GM10847 (cell line): ENCODE measurements around the gene DTD2.

Experiments used
- POLR2A ChIP-seq: IDR thresholded peaks from 2 replicates; pipeline ENCODE4 v1.6.1; 2011; ENCODE audit not compliant: insufficient read length; ENCODE audit errors: extremely low read depth

DTD2 gene

DNA sequence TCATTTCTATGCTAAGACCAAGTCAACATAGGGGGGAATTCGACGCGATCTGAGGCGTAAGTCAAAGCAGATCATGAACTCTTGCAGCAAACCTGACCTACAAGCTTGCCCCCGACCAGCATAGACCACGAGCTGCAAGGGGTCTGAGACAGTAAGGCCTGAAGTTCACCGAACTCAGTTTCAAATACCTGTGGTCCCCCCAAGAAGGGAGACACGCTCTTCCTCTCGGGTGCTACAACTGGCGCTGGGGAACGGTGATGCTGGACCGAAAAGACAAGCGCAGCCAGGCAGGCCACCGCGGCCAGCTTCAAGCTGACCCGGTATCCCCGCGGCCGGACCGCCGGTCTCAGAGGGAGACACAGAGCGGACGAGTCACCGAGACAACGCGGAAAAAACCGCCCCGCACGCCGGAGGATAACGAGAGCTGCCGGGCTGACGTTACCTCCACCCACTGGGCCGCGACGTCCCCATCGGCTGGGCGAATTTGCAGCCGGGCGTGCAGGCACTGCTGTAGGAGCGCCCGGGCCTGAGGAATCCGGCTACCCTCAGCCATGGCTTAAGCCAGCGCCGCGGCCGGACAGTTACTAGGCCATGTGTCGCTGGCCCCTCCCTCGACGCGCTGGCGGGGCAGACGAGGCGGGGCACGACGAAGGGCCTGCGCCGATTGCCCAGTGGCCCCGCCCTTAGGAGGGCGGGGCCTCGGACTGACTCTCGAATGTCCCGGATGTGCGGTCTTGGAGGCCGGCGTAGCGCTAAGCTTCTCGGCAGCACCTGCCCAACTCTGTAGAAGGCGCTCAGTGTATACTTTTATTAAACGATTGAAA, at the start of gene DTD2:
Gene DTD2 (minus strand): TSS at position 666 of the 824 bp plus-strand sequence. CDS start 113 bp downstream, at position 553.
- TF ChIP-seq POLR2A, result peak; percentile 84

GRCh38 chr14:31505411-31505810, 48.1 kb upstream of the DTD2 start:
- TF ChIP-seq POLR2A, result no peak

DNA sequence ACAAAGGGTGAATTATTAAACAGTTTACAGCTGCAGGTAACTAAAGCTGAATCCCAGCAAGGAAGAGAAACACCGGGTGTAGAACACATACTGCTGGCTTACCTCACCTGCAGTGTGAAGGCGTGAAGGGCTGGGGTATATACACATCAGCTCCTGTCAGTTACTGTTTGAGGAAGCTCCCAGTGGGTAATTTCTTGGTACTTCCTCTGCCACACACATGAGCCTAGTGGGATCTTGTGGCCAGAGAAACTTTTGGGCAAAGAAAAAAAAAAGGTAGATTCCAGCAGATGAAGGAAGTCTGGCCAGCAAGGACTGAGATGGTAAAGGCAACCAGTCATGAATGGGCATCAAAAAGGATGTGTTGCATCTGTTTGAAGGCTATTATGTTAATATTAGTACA, 44.6 kb upstream of the DTD2 start:
- no peak for TF ChIP-seq POLR2A

GRCh38 chr14:31492759-31493498, 35.6 kb upstream of the DTD2 start:
- TF ChIP-seq POLR2A, result no peak

DNA sequence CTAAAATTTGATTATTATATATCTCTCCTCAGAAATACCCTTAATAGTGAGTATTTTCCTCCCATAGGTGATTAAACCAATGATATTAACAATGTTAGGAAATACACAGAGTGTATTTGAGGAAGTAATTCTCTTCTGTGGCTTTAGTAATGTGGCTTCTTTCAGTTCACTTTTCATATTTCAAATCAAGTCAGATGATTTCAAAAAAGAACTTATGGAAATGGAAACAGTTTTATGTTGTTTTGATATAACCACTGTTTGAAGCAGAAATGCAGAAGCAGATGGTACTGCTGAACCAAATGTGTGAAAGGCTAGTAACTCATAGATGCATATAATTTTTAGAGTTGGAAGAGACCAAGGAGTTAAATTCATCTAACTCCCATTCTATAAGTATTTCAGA, 32.4 kb upstream of the DTD2 start:
- no peak for TF ChIP-seq POLR2A

GRCh38 chr14:31487886-31488285, 30.6 kb upstream of the DTD2 start, which contains the start of gene GPR33:
TSS of gene GPR33 (minus strand) at chr14:31488039. CDS start at chr14:31483965, 4,074 bp downstream.
- no peak for TF ChIP-seq POLR2A

- TF ChIP-seq POLR2A, result no peak
Observed at GRCh38 chr14:31486764-31487163, 29.5 kb upstream of the DTD2 start.

GRCh38 chr14:31484754-31485153, 27.4 kb upstream of the DTD2 start:
- TF ChIP-seq POLR2A, result no peak

DNA sequence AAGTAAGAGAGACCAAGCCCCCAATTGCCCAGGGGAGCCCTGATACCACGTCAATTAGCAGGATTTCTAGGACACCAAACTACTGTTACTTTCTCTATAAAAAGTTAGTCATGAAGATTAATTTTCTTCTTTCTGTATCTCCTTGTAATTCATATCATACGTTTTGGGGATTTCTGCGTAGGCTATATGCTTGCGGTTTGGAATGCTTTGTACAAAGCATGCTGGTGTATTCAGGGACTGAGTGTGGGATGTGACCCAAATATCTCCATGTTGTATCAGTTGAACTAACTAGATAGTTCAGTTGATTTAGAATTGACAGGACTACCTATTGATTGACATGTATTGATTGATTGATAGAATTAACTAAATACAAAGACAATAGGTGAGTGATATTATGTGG, 22.9 kb upstream of the DTD2 start:
- no peak for TF ChIP-seq POLR2A

- TF ChIP-seq POLR2A, result no peak
Observed at GRCh38 chr14:31479027-31479426, 21.7 kb upstream of the DTD2 start.

- no peak for TF ChIP-seq POLR2A
Observed at GRCh38 chr14:31477248-31477647, 19.9 kb upstream of the DTD2 start.

- TF ChIP-seq POLR2A, result no peak
Observed at GRCh38 chr14:31476131-31476866, 19.0 kb upstream of the DTD2 start.

DNA sequence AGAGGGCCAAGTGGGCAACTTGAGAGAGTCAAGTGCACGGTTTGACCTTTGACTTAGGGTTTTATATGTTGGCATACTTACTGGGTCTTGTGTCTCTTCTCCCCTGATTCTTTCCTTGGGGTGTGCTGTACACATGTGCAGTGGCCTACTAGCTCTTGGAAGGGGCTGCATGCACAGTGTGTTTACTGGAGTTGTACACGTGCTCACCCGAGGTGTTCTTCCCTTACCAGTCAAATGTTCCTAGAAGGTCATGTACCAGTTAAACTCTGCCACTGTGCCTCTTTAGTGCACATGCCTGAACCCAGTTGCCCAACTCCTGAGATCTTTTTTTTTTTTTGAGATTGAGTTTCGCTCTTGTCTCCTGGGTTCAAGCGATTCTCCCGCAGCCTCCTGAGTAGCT, 9.2 kb upstream of the DTD2 start:
- no peak for TF ChIP-seq POLR2A

GRCh38 chr14:31465111-31465510, 7.8 kb upstream of the DTD2 start:
- no peak for TF ChIP-seq POLR2A

- no peak for TF ChIP-seq POLR2A
Observed at GRCh38 chr14:31461545-31461944, 4.2 kb upstream of the DTD2 start.

- TF ChIP-seq POLR2A, result no peak
Observed at GRCh38 chr14:31457665-31458659, 656 bp upstream of the DTD2 start.
